NCI-H2196 treated with DMSO at 0.1 percent for 48 hours (cell line): ENCODE measurements around the gene ARHGEF6.
"Not testable (repeated sequence)": the region's sequence is repeated elsewhere in the genome, so short reads cannot be mapped to it uniquely, and the experiment has no call there.

Experiments
- DNase-seq: peaks from one replicate; lab custom pipeline; 2025; ENCODE audit not compliant: unreplicated experiment; lab: John Stamatoyannopoulos, UW

The ARHGEF6 gene

GRCh38 chrX:136783159-136783558, 2.4 kb upstream of the ARHGEF6 start:
- no peak for DNase-seq

DNA sequence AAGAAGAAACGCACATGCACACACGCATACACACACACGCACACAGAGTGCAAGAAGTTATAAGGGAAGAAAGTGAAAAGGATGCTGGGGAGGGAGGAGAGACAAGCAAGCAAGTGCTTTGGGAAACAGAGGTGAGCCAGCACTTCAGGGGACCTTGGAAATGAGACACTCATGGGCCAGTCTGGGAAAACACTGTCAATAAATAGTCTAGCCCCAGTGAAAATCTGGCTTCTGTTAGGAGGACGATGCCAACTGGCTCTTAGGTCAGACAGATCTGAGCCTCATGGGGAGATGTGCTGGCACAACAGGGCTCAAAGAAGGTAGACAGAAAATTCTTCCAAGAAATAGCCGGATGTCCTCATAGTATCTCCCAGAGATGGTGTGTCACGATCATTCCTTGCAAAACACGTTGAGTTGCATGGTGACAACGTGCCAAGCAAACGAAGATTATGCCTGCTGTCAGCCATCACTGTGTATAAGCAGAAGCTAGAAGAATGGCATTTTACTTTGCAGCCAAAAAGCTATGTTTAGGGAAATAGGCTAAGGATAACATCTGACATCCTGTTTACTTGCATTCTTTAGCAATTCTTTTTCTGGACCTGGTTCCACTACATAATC, 557 bp upstream of the ARHGEF6 start:
- DNase-seq = no peak

DNA sequence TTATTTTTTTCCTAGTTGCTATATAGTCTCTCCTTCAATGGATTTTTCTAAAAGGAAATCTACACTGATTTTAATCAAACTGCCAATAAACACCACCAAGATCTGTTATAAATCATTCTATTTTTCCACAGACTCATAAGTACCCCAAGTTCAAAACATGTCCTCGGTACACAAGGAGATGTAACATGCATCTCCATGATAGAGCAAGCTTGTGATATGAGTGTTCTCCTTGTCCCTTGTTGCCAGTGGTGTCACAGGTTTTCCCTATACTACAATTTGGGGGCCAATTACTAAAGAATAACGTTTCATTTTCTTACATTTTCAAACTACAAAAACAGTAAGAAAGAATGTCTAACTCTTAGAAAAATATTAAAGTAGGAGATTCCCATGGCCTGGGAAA, 491 bp downstream of the ARHGEF6 start:
- no peak for DNase-seq

DNA sequence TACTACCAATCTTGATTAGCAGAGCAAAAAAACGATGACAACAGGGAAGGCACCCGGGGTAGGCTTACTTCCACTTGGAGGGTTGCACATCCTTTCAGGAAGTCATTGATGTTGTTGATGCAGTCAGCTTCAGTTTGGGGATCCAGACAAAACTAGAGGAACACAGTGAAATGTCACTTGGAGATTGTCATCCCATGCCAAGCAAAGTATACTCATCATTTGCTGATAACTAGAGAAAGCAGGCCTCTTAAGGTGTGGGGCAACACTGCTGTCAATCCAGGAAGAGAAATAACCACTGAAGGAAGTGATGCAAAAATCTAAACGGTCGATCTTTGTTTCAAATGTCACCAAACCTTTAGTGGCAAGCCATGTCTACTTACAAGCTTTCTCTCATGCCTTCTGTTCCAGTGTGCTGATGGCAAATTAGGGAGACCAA, 1.4 kb downstream of the ARHGEF6 start:
- no peak for DNase-seq

DNA sequence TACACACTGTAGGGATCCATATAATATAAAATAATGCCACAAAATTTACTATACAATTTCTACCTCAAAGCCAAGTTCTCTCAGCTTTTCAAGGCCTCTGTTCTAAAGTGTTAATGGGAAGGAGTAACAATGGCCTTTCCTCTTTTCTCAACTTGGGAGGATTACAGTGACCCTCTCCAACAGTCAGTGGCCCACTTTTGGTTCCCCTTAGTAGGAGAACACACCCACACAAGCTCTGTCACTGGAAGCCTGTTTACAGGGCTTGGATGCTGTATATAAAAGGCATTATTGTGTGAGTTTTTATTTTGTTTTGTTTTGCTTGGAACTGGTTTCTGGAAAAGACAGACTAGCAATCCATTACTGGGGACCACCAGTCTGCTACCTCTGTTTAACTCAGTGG, 1.8 kb downstream of the ARHGEF6 start:
- DNase-seq = no peak

DNA sequence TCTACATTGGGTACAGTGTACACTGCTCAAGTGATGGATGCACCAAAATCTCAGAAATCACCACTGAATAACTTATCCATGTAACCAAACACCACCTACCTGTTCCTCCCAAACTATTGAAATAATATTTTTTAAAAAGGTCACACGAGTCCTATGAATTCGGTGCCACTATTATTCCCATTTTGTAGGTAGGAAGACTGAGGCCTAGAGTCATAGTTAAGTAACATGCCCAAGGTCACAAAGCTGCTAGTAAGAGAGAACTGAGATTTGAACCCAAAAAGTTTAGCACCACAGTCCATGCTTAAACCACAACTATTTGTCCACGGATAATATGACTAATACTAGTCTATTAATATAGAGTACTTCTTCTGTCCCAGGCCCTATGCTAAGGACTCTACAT, 2.7 kb downstream of the ARHGEF6 start:
- no peak for DNase-seq

GRCh38 chrX:136773648-136774047, 7.1 kb downstream of the ARHGEF6 start:
- no peak for DNase-seq

- not testable (repeated sequence) for DNase-seq
Measured at GRCh38 chrX:136771869-136772268, 8.9 kb downstream of the ARHGEF6 start.

DNA sequence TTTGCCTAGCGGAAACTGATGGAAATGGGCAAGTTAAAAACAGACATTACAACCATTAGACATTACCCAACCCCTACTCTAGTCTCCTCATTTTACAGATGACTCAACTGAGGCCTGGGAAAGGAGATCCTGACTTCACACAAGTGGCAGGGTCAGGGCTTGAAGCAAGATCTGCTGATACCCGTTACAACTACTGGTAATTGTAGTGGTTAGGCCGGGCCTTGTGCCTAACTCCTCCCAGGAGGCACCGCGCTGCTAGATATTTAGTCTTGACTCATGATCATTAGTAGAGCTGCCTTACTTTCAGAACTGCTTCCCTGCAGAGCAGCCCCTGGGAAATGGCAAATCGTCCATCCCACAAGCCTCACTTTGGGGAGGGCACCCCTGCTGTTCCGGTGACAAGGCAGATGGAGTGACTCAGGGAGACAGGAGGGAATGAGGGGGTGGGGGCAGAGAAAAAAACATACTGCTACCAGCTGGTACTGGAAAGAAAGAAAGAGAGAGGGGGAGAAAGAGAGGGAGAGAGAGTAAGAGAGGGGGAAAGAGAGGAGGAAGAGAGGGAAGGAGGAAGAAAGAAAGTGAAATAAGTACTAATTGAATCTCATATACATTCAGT, 12.2 kb downstream of the ARHGEF6 start:
- DNase-seq = no peak

DNA sequence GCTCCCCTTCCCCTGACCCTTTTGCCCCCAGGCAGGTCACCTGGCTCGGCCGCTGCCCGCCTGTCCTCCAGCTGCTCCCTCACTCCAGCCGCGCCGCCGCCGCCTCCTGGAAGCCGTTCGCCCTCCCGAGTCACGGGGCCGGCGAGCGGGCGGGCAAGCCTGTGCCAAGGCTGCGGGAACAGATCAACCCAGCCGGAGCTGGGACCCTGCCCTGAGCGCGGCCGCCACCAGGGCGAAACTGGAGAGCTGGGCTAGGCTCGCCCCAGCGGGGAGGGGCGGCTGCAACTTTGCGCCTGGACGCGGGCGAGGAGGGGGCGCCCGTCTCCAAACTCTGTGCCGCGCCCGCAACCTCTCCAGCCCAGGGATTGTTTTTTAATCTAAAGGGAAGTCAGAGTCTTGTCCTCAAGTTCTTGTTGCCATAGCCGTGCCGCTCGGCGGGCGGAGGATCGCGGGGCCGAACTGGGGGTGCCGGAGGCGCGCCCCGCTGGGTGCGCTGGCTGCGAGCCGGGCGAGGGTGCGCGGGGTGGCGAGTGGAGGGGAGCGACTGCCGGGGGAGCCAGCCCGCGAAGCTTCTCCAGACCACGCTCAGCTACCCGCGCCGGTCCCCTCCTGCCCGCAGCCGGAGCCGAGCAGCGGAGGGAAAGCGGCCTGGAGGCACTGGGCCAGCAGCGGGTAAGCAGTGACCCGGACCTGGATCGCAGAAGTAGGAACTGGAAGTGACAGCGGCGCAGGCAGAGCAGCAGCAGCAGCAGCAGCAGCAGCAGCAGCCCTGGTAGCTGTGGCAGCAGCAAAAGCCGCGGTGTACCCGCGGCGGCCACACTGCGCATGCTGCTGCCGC, 13.4 kb downstream of the ARHGEF6 start:
- DNase-seq = peak; percentile 9

DNA sequence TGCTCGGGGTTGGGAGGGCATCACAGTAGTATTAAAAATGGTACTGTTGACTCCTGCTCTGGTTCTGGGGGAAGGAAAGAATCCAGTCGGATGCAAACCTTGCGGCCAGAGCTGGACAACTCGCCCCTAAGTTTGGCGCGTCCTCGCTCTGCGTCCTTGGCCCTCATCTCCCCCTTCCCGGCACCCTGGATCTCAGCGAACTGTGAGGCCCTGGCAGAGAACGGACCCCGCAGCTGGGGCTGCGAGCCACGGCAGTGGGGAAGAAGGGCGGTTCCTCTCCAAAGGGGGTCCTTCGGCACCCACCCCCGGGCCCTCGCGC, 14.0 kb downstream of the ARHGEF6 start:
- DNase-seq = no peak

GRCh38 chrX:136765821-136766356, 14.8 kb downstream of the ARHGEF6 start:
- no peak for DNase-seq

DNA sequence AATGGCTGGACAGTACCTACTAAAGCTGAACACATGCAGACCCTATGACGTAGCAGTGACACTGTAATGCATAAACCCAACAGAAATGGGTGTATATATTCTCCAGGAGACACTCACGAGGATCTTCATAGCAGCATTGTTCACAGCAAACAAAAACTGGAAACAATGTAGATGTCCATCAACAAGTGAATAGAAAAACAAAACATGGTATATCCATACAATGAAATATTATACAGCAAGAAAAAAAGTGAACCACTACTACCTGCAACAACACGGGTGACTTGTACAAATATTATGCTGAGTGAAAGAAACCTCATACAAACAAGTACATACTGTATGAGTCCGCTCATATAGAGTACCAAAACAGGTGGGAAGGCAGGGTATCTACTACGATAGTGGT, 16.5 kb downstream of the ARHGEF6 start:
- no peak for DNase-seq

GRCh38 chrX:136762820-136763452, 17.8 kb downstream of the ARHGEF6 start:
- no peak for DNase-seq

DNA sequence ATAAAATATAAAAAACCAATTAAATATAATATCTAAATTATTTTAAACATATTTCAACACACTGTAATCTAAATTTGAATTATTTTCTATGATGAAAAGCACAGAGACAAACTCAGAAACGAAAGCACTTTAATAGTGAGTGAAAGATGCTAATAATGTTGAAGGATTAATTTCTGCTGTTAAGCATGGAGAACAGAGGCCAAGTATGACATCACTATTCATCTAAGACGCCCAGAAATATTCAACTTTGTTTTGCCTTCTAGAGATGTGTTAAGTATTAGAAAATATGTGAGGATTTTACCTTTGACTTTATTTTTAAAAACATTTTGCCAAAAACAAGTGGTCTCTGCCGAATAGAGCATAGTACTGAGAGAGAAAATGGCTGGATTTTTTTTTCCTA, 19.3 kb downstream of the ARHGEF6 start:
- no peak for DNase-seq

GRCh38 chrX:136759968-136760367, 20.8 kb downstream of the ARHGEF6 start:
- no peak for DNase-seq

DNA sequence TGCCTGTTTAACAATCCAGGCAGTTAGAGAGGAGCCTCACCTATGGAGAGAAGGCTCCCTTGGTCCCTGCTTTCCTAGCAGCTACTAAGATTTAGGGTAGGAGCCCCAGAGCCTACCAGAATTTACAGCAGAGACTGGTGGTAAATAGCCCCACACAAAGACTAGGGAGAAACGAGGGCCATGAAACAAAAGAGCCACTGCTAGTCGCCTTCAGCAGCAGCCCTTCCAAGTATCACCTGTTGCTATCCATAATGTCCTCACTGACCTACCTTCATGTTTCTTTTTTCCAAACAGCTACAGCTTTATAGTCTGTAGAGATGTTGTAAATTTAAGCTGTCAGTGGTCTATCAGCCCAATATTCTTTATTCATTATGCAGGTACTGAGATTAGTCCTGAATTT, 25.3 kb downstream of the ARHGEF6 start:
- DNase-seq = no peak

- DNase-seq = no peak
Measured at GRCh38 chrX:136754651-136755050, 26.1 kb downstream of the ARHGEF6 start.

DNA sequence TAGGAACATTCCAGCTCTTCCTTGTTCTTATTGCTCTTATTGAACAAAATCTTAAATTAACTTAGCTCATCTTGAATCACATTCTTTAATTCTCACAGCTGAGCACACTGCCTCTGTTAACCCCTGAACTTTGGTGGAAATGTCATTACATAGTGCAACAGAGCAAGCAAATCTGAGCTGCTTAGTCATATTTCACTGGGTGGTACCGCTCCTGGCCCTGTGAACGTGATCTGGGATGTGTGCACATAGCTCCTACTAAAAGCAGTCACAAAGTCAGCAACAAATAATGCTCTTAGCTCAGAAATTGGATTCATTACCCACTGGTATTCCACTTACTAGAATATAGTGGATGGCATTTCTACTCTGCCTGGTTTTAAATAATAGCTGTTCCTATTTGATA, 27.9 kb downstream of the ARHGEF6 start:
- DNase-seq = no peak

GRCh38 chrX:136752346-136752745, 28.4 kb downstream of the ARHGEF6 start:
- DNase-seq = no peak

DNA sequence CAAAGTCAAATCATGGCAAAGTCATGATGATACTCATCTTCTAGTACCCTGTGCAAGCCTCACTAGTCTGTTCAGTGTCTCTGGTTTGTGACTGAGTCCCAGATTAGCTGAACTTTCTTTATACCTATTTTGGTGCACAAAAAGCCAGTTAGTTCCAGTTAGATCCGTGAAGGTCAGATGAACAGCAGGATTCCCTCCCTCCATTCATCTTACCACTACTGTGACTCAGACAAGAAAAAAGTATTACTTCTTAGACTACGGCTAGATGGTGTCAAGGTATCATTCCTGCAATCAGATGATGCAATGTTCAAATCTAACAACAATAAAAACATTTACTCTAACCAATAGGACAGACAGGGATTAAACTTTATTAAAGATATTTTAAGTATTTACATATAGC, 30.4 kb downstream of the ARHGEF6 start:
- no peak for DNase-seq
